PC-3 (cell line): ENCODE data around the gene RNF11. TPM values are rescaled to one million over a fixed set of nuclear protein-coding genes. Genes with fewer than 3 reads are reported as not detected.

ENCODE experiments used
- ATAC-seq: fragments of 200-7000 bp; cut with Tn5 transposase; 2 replicates; pipeline ENCODE4 v1.9.1; 2020; ENCODE audit warnings: mild to moderate bottlenecking, moderate library complexity
- BruUV-seq: library from RNA; stranded (reverse); fragments of 400-500 nt; replicated peaks from 2 replicates; lab custom pipeline; 2021; lab: Mats Ljungman, UMichigan
- CTCF ChIA-PET: fragments of 300-600 bp; sonication (Branson Sonifier 250); formaldehyde crosslinking; loops from one replicate; lab custom pipeline; 2022; ENCODE audit warnings: antibody characterized with exemption; lab: Charles Lee
- POLR2A ChIA-PET: fragments of 300-600 bp; sonication (Branson Sonifier 250); formaldehyde crosslinking; loops from one replicate; lab custom pipeline; 2022; ENCODE audit warnings: antibody characterized with exemption; ENCODE audit not compliant: unreplicated experiment; lab: Charles Lee
- DNase-seq: peaks from one replicate; pipeline ENCODE4 v3.0.0-alpha.2; 2015
- H2AFZ ChIP-seq: fragments of 300-600 bp; sonication (generic); 2 replicates; pipeline ENCODE4 v1.6.0; 2016; ENCODE audit warnings: antibody characterized with exemption, low read length
- H3F3A ChIP-seq: fragments of 300-600 bp; sonication (generic); one replicate; pipeline ENCODE4 v1.6.0; 2017; ENCODE audit warnings: antibody characterized with exemption, low read length, control low read depth, mild to moderate bottlenecking; ENCODE audit not compliant: unreplicated experiment
- H3K27ac ChIP-seq: fragments of 300-600 bp; sonication (generic); 2 replicates; pipeline ENCODE4 v1.5.1; 2016; ENCODE audit warnings: mild to moderate bottlenecking, low read length
- H3K27me3 ChIP-seq: fragments of 300-600 bp; sonication (generic); 2 replicates; pipeline ENCODE4 v1.6.1; 2016; ENCODE audit warnings: low read length, mixed read lengths
- H3K36me3 ChIP-seq: fragments of 300-600 bp; sonication (generic); 2 replicates; pipeline ENCODE4 v1.6.1; 2016; ENCODE audit warnings: low read depth, mixed run types, low read length, mixed read lengths
- H3K4me1 ChIP-seq: fragments of 300-600 bp; sonication (generic); 2 replicates; pipeline ENCODE4 v1.5.1; 2016; ENCODE audit warnings: low read length; ENCODE audit not compliant: insufficient read depth
- H3K4me2 ChIP-seq: fragments of 300-600 bp; sonication (generic); 2 replicates; pipeline ENCODE4 v1.6.0; 2016; ENCODE audit warnings: low read length
- H3K4me3 ChIP-seq: fragments of 300-600 bp; sonication (generic); 2 replicates; pipeline ENCODE4 v1.5.1; 2016; ENCODE audit warnings: mild to moderate bottlenecking, low read length, mixed read lengths
- H3K79me2 ChIP-seq: fragments of 300-600 bp; sonication (generic); 2 replicates; pipeline ENCODE4 v1.6.1; 2017; ENCODE audit warnings: low read length, mixed read lengths
- H3K9ac ChIP-seq: fragments of 300-600 bp; sonication (generic); 2 replicates; pipeline ENCODE4 v1.6.0; 2016; ENCODE audit warnings: mild to moderate bottlenecking, low read length
- H3K9me2 ChIP-seq: fragments of 300-600 bp; sonication (generic); replicated peaks from 2 replicates; pipeline ENCODE4 v1.6.1; 2016; ENCODE audit warnings: mixed run types, low read length, mixed read lengths
- H3K9me3 ChIP-seq: fragments of 300-600 bp; sonication (generic); 2 replicates; pipeline ENCODE4 v1.6.1; 2016; ENCODE audit warnings: low read length, mixed read lengths
- H4K20me1 ChIP-seq: fragments of 300-600 bp; sonication (generic); 2 replicates; pipeline ENCODE4 v1.6.1; 2016; ENCODE audit warnings: low read length, mixed read lengths
- CTCF ChIP-seq: fragments of 300-600 bp; sonication (generic); conservative IDR thresholded peaks from 2 replicates; pipeline ENCODE4 v1.5.1; 2017; ENCODE audit warnings: antibody characterized with exemption, low read depth, mild to moderate bottlenecking, low read length
- EZH2 ChIP-seq: fragments of 300-600 bp; sonication (generic); IDR thresholded peaks from one replicate; pipeline ENCODE4 v1.6.1; 2017; ENCODE audit warnings: antibody characterized with exemption, mild to moderate bottlenecking, low read length; ENCODE audit not compliant: unreplicated experiment
- EZH2phosphoT487 ChIP-seq: fragments of 300-600 bp; sonication (generic); IDR thresholded peaks from 2 replicates; pipeline ENCODE4 v1.6.1; 2018; ENCODE audit warnings: mild to moderate bottlenecking, antibody characterized with exemption, low read length, borderline replicate concordance
- intact Hi-C: fragments of 100-400 bp; cut with micrococcal nuclease; formaldehyde crosslinking; loops from 2 replicates; pipeline ENCODE4 v1.9.0; 2023
- total RNA-seq: library from RNA; depleted of rRNA; stranded (reverse); fragments of >200 nt; gene quantifications from 2 replicates; pipeline ENCODE4 v1.2.3, GENCODE V29; 2014

Gene RNF11
- total RNA-seq, 1 experiment from 2014 or later, result 169 TPM

- no peaks in the 10 kb centered on the region for H3K27me3 ChIP-seq
- DNase-seq, result no peak
- H4K20me1 ChIP-seq, result no peaks in the 10 kb centered on the region
- H3K9me2 ChIP-seq, result no peaks in the 10 kb centered on the region
- H3K9me3 ChIP-seq, result no peaks in the 10 kb centered on the region
- H3F3A ChIP-seq, result no peaks in the 10 kb centered on the region
- POLR2A ChIA-PET, result interaction anchor here (0.6 kb wide), 1 partner anchor 517 kb away, joined by 4 read pairs; no protein-coding TSS in a partner anchor
- peak overlapping the region; percentile 75; the same call in 1 of the 2 replicates for H3K9ac ChIP-seq
- ATAC-seq, result no peak
- CTCF ChIA-PET, result no interaction called here
- H3K79me2 ChIP-seq, result no peaks in the 10 kb centered on the region
- intact Hi-C loops, result no loop called here
- no peaks in the 10 kb centered on the region for H3K36me3 ChIP-seq
- TF ChIP-seq EZH2phosphoT487 (no peak), EZH2 (no peak), CTCF (no peak)
- H2AFZ ChIP-seq, result no peak overlapping the region
- no peak overlapping the region for H3K4me3 ChIP-seq
- no TSS peak for BruUV-seq
- H3K4me2 ChIP-seq, result peak overlapping the region; percentile 77
- peak overlapping the region; percentile 96 for H3K27ac ChIP-seq
- H3K4me1 ChIP-seq, result peaks cover 30% of the 10 kb centered on the region
These were observed 78.9 kb downstream of the RNF11 start for GRCh38 chr1:51314974-51315373.

DNA sequence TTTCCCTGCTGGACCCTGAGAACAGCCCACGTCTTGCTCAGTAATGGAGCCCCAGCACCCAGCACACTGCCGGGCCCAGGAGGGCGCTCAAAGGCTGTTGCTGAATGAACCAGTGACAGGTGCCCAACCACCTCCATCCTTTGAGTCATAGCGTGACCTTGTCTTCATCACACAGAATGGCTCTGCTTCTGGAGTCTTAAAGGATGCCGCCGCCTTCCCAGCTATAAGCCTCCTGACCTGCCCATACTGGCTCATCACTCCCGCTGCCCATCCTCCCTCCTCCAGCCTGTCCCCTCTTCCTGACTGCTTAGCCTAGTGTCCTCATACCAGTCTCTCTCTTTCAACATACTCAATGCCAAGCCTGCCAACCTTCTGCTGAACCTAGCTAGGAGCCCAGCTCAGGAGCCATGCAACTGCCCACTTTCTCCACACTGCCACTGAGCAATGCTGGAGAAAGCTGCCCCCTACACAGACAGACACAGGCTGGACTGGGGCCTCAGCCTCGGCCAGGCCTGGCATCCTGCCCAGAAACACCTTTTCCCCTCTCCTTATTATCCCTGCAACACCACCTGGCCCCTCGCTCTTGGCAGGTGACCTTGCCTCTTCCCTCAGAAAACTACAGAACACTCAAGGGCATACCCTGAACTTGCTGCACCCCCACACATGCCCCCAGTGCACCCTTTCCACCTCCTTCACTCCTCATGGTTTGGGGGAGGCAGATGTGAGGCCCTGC, 80.2 kb downstream of the RNF11 start:
- ChIA-PET CTCF (no interaction called here), POLR2A (no interaction called here)
- Histone ChIP-seq H3K79me2 (no peaks in the 10 kb centered on the region), H3K9me2 (no peaks in the 10 kb centered on the region), H3K27ac (no peak overlapping the region), H3F3A (no peaks in the 10 kb centered on the region), H3K36me3 (no peaks in the 10 kb centered on the region), H3K4me3 (no peak overlapping the region), H3K4me1 (peaks cover 25% of the 10 kb centered on the region), H3K9me3 (no peaks in the 10 kb centered on the region), H3K4me2 (no peak overlapping the region), H3K27me3 (no peaks in the 10 kb centered on the region), H2AFZ (no peak overlapping the region), H3K9ac (no peak overlapping the region), H4K20me1 (no peaks in the 10 kb centered on the region)
- no peak for TF ChIP-seq EZH2phosphoT487
- TF ChIP-seq CTCF, result no peak
- TF ChIP-seq EZH2, result no peak
- no TSS peak for BruUV-seq
- DNase-seq (no peak), ATAC-seq (no peak)
- intact Hi-C loops, result no loop called here

GRCh38 chr1:51316846-51317120, 80.7 kb downstream of the RNF11 start:
- CTCF ChIA-PET, result no interaction called here

More at GRCh38 chr1:51316846-51317120, 80.7 kb downstream of the RNF11 start:
- Histone ChIP-seq H3K27ac (no peak overlapping the region), H3K36me3 (no peaks in the 10 kb centered on the region), H3K9ac (no peak overlapping the region), H3K4me2 (no peak overlapping the region), H3K9me3 (no peaks in the 10 kb centered on the region), H2AFZ (no peak overlapping the region), H3F3A (no peaks in the 10 kb centered on the region), H4K20me1 (no peaks in the 10 kb centered on the region), H3K79me2 (no peaks in the 10 kb centered on the region), H3K9me2 (no peaks in the 10 kb centered on the region), H3K4me3 (no peak overlapping the region), H3K27me3 (no peaks in the 10 kb centered on the region), H3K4me1 (peaks cover 25% of the 10 kb centered on the region)
- intact Hi-C loops, result no loop called here
- no peak for ATAC-seq
- no peak for TF ChIP-seq EZH2phosphoT487
- no TSS peak for BruUV-seq
- POLR2A ChIA-PET, result no interaction called here
- no peak for DNase-seq
